T1000 (cell line): ENCODE data around the gene ZNF827.

Experiments used
- DNase-seq: peaks from one replicate; lab custom pipeline; 2025; ENCODE audit warnings: mixed read lengths; lab: John Stamatoyannopoulos, UW

ZNF827 gene

DNA sequence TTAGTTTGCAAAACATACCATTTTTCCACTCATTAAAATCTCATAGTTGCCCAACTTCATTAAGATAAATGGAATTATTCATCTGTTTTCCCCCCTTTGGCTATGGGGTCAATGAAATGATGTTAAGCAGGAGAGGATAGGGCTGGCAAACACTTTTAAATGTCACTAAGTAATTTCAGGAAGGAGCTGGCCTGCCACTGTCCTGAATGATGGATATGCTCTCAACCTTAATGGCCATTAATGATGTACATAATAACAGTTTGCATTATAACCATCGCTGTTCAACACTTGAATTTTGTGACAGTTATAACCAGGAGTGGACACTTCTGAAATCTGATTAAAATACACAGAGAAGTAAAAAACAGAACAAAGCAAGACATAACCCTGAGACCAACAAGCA lies 181.4 kb downstream of the ZNF827 start:
- no peak for DNase-seq

- no peak for DNase-seq
Observed at GRCh38 chr4:145756244-145756643, 182.4 kb downstream of the ZNF827 start.

DNA sequence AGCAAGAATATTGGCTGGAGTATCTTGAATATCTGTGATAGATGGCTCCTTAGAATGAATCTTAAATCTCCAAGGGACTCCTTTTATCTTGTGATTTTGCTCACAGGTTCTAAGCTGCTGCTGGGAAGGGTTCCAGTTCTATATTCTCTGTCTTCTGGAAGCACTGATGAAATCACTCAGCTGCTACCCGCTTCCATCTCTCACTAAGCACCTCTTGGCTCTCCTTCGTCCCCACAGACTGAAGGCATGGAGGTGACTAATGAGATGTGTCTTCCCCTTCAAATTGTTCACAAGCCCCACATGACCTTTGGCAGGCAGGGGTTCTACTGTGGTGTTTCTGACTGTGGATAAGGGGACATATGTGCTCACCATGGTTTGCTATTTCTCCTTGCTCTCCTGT lies 182.8 kb downstream of the ZNF827 start:
- DNase-seq = no peak

DNA sequence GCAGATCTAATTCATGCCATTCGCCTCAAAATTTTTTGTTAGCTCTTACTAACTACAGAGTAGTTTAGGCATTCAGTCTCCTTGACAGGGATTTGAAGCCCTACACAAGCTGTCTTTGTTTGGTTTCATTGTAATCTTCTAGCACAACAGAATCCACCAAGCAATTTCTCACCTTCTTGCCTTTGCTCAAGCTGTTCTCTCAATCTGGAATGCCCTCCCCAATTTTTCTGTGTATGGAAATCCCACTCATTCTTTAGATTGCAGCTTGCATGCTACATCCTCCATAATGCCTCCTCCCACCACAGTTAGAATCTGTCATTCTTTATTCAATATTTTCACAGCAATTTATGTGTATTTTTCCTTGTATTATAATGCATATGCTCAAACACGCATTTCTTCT lies 195.0 kb downstream of the ZNF827 start:
- no peak for DNase-seq

DNA sequence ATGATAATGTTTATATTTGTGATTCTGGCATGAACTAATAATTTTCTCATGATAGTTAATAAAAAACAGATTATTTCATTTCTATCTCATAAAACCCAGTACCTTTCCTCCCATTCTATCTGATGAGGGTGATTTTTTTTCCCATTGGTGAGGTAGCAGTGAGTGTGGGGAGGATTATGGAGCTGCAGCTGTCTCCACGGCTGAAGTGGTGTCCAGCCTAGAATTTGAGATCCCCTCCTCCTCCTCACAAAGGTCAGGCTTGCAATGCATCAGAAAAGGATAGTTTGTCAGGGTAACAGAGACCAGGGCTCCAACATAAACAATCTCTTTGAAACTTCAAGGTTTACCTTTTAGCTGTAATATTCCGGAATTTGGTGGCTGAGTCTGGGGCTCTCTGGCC lies 197.8 kb downstream of the ZNF827 start:
- DNase-seq = no peak

DNA sequence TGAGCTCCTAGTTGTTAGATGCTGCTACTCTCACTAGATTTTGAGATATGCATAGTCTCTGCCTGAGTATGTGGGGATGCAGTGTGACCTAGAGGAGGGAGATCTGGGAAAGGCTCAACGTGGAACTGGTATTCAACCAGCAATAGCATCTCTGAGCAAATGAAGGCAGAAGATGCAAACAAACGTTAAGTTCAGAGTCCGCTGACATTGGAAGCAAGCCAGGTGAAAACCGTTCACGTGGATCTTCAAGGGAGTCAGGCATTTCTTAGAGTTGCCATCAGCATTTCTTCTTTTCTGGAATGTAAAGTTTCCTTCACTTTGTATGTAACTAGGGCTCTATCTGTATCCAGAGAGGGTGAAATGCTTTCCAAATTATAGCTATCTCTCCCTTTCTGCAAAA lies 198.8 kb downstream of the ZNF827 start:
- DNase-seq = no peak

DNA sequence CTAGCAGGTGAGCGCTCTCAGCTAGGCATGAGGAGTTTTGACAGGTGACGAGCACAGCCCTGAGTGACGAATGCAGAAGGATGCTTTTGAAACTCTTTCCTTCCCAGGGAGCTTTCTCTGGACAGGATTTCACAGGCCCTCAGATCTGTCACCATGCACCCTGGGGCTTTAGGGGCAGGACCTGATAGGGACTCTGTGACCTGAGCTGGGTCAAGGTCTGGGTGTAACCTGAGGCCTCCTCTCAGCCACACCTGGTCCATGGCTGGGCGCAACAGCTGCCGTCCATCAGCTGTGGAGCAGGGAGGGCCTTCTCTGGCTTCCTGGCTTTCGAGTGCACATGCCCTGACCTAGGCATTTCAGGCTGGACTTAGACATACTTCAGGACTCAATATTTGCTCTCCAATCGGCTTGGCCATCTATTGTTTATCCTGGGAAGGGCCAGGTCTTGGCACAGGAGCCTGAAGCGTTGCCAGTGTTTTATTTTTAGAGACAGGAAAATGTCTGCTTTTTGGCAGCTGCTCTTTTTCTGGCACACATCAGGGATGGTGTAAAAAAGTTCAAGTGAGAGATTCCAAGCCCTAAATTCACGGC lies 202.3 kb downstream of the ZNF827 start:
- no peak for DNase-seq

DNA sequence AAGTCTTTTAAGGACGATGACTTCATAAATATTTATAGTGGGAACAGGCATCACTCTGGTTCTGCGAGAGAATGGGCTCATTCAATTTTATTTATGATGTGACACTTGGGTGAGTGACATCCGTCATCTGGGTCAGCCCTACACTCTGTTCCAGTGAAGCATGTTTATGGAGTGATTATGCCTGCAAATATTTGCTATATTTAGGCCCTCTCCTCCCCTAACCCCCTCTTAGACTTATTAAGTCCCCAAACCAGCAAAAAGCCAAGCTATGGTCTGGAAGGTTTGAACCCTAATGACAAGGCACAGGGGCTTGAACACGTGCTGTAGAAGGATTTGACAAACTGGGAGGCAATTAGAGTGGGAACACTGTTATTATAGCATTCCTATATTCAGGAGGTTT lies 202.8 kb downstream of the ZNF827 start:
- DNase-seq = no peak

DNA sequence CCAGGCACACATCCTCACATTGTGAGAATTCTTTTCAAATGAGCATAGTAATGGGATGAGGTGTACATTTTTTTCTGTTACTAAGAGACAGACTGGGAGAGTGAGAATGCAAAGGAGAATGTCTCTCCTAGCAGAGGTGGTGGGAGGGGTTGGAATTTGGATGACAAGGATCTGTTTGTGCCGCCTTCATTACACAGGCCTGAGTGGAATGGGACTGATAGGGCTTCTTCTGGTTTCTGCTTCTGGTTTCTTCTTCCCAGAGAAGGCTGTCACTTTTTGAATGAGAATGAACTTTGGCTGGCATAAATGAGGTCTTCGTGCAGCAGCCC lies 203.3 kb downstream of the ZNF827 start:
- DNase-seq = peak; percentile 11

- peak; percentile 62 for DNase-seq
Observed at GRCh38 chr4:145734576-145735346, 203.9 kb downstream of the ZNF827 start.

- DNase-seq = no peak
Observed at GRCh38 chr4:145734031-145734430, 204.6 kb downstream of the ZNF827 start.

DNA sequence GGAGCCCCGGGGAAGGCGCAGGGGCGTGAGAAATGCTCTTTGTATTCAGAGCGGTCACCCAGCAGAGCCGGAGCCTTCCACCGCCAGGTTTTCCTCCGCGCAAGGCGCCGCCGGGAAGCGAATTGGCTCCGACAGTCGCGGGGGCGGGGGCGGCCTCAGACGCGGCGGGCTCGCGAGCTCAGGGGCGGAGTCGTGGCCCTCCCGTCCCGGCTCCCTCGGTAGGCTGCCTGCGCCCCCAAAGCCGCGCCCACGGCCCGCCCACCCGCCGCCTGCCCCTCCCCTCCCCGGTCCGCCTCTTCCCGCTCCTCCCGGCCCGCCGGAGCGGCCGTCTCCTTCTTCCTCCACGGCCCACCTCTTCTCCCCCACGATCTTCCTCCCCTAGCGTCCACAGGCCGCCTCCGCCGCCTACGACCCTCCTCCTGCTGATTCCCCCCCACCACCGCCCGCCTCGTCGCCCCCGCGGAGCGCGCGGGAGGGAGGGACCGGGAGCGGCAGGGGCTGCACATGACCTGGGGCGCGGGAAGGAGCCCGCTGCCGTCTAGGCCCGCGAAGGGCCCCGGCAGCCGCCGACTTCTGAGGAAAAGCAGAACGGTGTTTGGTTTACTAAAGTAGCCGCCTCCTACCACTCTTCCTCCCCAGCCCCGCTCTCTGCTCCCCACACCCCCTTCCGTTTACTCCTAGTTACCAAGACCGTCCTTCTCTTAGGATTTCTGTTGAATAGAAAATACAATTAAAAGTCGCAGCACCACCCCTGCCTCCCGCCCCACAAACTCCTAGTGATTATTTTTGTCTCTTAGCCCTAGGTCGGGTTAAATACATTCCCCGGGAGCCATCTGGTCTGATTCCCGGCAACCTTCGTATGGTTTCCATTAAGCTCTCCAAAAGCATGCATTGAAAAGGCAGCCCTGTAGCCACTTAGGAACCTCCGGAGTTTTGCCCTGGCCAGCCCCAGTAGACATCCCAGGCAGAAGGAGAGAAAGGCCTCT lies 205.4 kb downstream of the ZNF827 start:
- peak; percentile 56 for DNase-seq

DNA sequence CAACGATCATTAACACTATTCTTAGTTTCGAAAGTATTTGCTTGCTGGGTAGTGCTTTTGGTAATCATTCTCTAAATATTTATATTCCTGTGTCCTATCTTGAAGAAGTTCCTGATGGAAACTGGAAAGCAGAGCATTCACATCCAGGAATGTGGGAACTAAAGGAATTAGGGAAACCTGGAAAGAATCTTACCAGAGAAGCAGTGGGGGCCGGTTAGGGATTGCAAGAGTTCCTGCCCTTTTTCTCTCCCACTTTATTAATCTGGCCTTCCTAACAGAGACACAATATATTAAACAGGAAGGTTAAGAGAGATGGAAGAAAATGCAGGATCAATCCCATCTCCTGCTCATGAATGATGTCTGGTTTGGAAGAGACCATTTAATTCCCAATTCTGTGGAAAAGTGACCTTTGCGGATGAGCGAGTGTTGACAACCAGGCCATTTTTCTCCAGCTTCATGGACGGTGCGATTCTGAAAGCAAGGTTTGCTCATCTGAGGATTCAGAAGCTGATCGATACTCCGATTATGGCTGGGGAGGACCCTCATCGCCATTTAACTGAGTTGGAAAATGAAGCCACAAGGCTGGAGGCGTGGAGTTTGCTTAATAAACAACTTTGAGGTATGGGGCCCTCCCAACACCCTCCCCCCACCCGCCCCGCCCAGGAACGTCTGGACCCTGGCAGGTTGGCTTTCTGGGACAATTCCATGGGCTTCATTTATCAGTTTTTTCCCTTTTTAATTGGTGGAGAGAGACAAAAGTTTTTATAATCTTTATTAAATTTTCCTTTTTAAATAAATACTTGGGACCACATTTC lies 206.4 kb downstream of the ZNF827 start:
- no peak for DNase-seq

- no peak for DNase-seq
Observed at GRCh38 chr4:145731028-145731427, 207.6 kb downstream of the ZNF827 start.

DNA sequence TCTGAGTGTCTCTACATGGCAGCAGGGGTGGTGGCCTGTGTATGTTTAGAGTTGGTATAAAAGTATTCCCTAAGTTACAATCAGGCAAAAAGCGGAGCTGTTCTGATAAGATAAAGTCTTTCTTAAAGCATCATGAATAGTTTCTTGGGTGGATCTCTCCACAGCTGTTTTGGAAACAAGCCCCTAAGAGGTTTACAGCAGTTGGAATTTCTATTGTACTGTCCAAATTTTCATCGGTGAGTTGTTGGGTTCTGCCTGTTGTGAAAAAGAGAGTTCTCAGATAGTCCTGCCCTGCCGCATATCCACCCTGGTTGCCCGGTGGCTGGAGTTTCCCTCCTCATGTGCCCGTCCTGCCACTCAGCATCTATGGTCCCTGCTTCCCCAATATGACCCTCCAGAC lies 208.6 kb downstream of the ZNF827 start:
- no peak for DNase-seq

DNA sequence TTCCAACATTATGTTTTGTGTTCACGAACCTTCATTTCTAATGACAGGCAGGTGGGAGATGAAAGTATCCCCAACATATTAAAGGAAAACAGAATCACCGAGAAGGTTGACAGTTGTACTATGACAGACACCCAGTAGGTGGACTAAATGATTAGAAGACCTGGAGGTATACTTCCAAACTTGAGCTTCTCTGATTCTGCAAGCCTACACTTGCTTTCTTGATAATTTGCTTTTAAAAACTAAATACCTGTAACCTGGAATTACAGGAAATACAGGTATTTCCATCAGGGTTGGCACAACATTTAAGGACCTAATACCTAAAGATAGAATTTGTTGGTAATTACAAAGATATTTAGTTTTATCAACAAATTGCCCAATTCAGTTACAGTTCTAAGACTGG lies 215.3 kb downstream of the ZNF827 start:
- DNase-seq = no peak

- DNase-seq = no peak
Observed at GRCh38 chr4:145722561-145722960, 216.1 kb downstream of the ZNF827 start.

DNA sequence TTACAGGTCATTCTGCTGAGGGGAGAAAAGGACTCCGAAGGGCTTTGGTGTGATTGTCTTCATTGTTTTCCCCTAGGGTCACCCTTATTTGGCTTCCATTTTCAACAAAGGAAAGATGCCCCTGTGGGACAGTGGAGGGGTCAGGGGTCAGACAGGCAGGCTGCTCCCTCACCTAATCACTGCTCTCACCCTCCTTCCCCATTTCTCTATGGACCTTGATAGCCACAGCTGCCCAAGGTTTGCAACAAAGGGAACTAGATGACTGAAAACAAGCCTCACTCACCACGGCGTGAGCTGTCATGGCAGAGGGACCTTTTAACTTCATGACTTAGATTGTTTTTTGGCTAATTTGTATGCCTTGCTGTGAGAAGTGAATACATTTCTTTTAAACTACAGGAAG lies 218.0 kb downstream of the ZNF827 start:
- DNase-seq = no peak

DNA sequence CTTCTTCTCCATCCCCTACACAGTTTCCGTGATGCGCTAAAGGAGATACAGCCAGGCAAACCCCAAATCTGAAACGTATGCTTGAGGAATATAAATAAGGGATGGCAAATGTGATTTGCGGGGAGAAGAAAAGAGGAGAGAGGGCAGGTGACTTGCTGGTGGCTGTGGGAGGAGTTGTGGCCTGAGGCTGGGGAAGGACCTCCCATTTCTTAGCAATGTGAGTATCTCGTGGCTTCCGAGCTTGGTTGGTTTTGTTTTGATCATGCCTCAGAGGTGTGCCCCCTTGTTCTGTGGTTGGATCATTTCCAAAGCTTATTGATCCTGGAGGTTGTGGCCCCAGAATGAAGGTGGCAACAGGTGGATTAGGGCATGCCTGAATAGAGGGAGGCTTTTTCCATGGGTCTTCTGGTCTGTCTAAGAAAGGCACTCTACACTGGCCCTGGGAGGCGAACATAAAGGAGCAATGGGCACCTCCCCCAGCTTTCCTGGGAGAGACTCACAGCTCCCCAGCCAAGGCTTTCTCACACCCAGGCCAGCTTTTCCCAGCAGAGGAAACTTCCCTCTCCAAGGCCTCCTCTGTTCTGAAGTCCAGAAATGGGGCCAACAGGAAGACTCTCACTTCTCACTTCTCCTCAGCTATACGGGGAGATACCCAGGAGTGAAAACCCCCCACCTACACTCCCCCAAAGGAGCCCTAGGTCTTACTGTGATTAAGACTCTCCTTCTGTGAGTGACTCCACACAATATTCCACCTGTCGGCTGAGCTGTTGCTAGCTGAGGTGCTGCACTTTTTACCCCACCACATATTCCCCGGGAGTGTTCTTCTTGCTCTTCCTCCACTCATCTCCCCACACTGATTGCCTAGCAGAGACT lies 218.6 kb downstream of the ZNF827 start:
- DNase-seq = no peak

GRCh38 chr4:145716661-145717200 lies 221.9 kb downstream of the ZNF827 start:
- DNase-seq = no peak

GRCh38 chr4:145716200-145716599 lies 222.4 kb downstream of the ZNF827 start:
- no peak for DNase-seq
